Spleen (tissue), 11 donors: ENCODE measurements around the gene SLC46A3. TPM values are rescaled to one million over a fixed set of nuclear protein-coding genes. Genes with fewer than 3 reads are reported as not detected.
"Not testable (repeated sequence)": the region's sequence is repeated elsewhere in the genome, so short reads cannot be mapped to it uniquely, and the experiment has no call there.

Experiments used
- DNase-seq: peaks from one replicate; pipeline ENCODE4 v3.0.0-alpha.2; 2020
- H3K27ac ChIP-seq, 8 donors: fragments of 200-600 bp; sonication (generic) in 7 of 8; 1 replicate in 4 of 8; 2 replicates in 4 of 8; pipeline versions ENCODE4 v1.5.0 to v1.8.0; 2016 to 2021; ENCODE audit warnings: inconsistent platforms in 4 of 8, mild to moderate bottlenecking in 4 of 8, moderate library complexity in 1 of 8
- H3K27me3 ChIP-seq, 7 donors: fragments of 200-600 bp; sonication (generic) in 6 of 7; replicated peaks in 1 of 7; 1 replicate in 4 of 7; 2 replicates in 3 of 7; pipeline versions ENCODE4 v1.5.0 to v1.8.0; 2016 to 2021; ENCODE audit warnings: inconsistent platforms in 3 of 7, mild to moderate bottlenecking in 1 of 7
- H3K36me3 ChIP-seq, 6 donors: fragments of 200-600 bp; sonication (generic) in 5 of 6; 1 replicate in 4 of 6; 2 replicates in 2 of 6; pipeline versions ENCODE4 v1.5.0 to v1.8.0; 2016 to 2021; ENCODE audit warnings: inconsistent platforms in 2 of 6
- H3K4me1 ChIP-seq, 6 donors: fragments of 200-600 bp; sonication (generic) in 5 of 6; 1 replicate in 3 of 6; 2 replicates in 3 of 6; pipeline versions ENCODE4 v1.5.0 to v1.8.0; 2016 to 2021; ENCODE audit warnings: inconsistent platforms in 3 of 6
- H3K4me3 ChIP-seq, 8 donors: fragments of 200-600 bp; sonication (generic) in 7 of 8; 1 replicate in 4 of 8; 2 replicates in 4 of 8; pipeline versions ENCODE4 v1.5.0 to v1.8.0; 2016 to 2021; ENCODE audit warnings: inconsistent platforms in 4 of 8, mild to moderate bottlenecking in 4 of 8, moderate library complexity in 2 of 8
- H3K9me3 ChIP-seq, 8 donors: fragments of 200-600 bp; sonication (generic) in 7 of 8; 1 replicate in 4 of 8; 2 replicates in 4 of 8; pipeline versions ENCODE4 v1.5.0 to v1.8.0; 2016 to 2021; ENCODE audit warnings: inconsistent platforms in 4 of 8
- CTCF ChIP-seq, 11 experiments: fragments of 200-600 bp in 7 of 11; fragments of 450-650 bp in 4 of 11; sonication (generic) in 4 of 11; IDR thresholded peaks in 8 of 11; conservative IDR thresholded peaks in 3 of 11; 1 replicate in 7 of 11; 2 replicates in 4 of 11; pipeline versions ENCODE4 v1.4.0 to v1.8.0; 2016 to 2021; ENCODE audit warnings: antibody characterized with exemption in 11 of 11, inconsistent platforms in 4 of 11, mild to moderate bottlenecking in 1 of 11
- POLR2A ChIP-seq, 3 donors: fragments of 450-650 bp; IDR thresholded peaks; one replicate each; pipeline ENCODE4 v1.5.1; 2017; ENCODE audit warnings: antibody characterized with exemption in 3 of 3, mild to moderate bottlenecking in 1 of 3
- POLR2AphosphoS5 ChIP-seq, 3 donors: sonication (generic); formaldehyde crosslinking; IDR thresholded peaks; one replicate each; pipeline ENCODE4 v1.5.1; 2017; ENCODE audit warnings: antibody characterized with exemption in 3 of 3
- WGBS, 5 donors: extraction: QIAGEN DNeasy Blood & Tissue Kit in 3 of 5; methylation state at CpG; one replicate each; pipeline versions ENCODE4 v1.1.5 to v1.1.7; 2013 to 2018; 5-methylcytosine and 5-hydroxymethylcytosine counted together
- intact Hi-C: fragments of 100-400 bp; cut with DNase I; formaldehyde crosslinking; loops from one replicate; pipeline ENCODE4 v1.15.0; 2023; ENCODE audit warnings: low total_unique reads
- polyA plus RNA-seq, 3 donors: library from polyadenylated mRNA; stranded (reverse); fragments of 200-250 nt; gene quantifications; one replicate each; pipeline ENCODE4 v1.2.1, GENCODE V29; 2013
- total RNA-seq, 7 donors: library from RNA; depleted of rRNA in 3 of 7; stranded (reverse); fragments of >200 nt in 3 of 7; fragmentation: NEBNext Ultra II Directional in 4 of 7; extraction: Animal tissue kit (Norgen Biotek cat#: 25700) in 4 of 7; gene quantifications; one replicate each; pipeline versions ENCODE4 v1.1.0 to v1.2.1, GENCODE V29; 2016 to 2021
- donor health status: healthy with polysubstance abuse.
- donor health status: DM: no; HTN: no; CAD: no; lungs with moderate emphysema.
- donor health status: DM: no; HTN: no; CAD: no.
- donor health status: Bipolar disorder and iron deficiency.
- donor health status: healthy.
- donor health status: DM: no; HTN: no; CAD: no.
- donor health status: DM: yes; HTN: yes; CAD: no.

The SLC46A3 gene
- total and polyA plus RNA-seq, 10 donors = 10.0 to 41.0 (median 22.7) TPM

- 57 to 89% (median 76%) methylated on average over 3 to 7 of the region's 7 CpGs for WGBS, 5 donors
These were observed 34.5 kb downstream of the SLC46A3 start for GRCh38 chr13:28684257-28684656.

DNA sequence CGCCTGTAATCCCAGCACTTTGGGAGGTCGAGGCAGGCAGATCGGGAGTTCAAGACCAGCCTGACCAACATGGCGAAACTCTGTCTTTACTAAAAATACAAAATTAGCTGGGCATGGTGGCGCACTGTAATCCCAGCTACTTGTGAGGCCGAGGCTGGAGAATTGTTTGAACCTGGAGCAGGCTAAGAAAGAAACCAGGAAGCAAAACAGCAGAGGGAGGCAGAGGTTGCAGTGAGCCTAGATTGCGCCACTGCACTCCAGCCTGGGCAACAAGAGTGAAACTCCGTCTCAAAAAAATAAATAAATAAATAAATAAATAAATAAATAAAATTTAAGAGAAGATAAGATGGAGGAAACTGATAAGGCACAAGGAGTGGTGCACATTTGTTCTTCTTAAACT, 35.6 kb downstream of the SLC46A3 start:
- H3K36me3 ChIP-seq = peaks cover 0 to 31% (median 21%) of the 10 kb centered on the region in 6 donors
- intact Hi-C loops, DNase-seq, H3K27ac ChIP-seq, H3K4me1 ChIP-seq, H3K27me3 ChIP-seq, H3K4me3 ChIP-seq: not testable (repeated sequence)
- 83 to 89% (median 88%) methylated on average over 8 of the region's 8 CpGs for WGBS, 5 donors
- peaks cover 0 to 17% (median 8%) of the 10 kb centered on the region in 8 donors for H3K9me3 ChIP-seq

More at GRCh38 chr13:28684257-28684656, 34.5 kb downstream of the SLC46A3 start:
- intact Hi-C loops = no loop called here
- H3K27ac ChIP-seq = no peak overlapping the region
- no peak for TF ChIP-seq POLR2A (IDR thresholded peaks at IDR 0.05)
- TF ChIP-seq POLR2AphosphoS5 (IDR thresholded peaks at IDR 0.05) = peak in 1 of 3 donors; percentile 60
- no peaks in the 10 kb centered on the region for H3K27me3 ChIP-seq
- no peaks in the 10 kb centered on the region for H3K4me1 ChIP-seq
- DNase-seq = no peak
- H3K36me3 ChIP-seq = peaks cover 0 to 20% (median 12%) of the 10 kb centered on the region in 6 donors
- peaks cover 0 to 28% (median 17%) of the 10 kb centered on the region in 8 donors for H3K9me3 ChIP-seq
- no peak overlapping the region for H3K4me3 ChIP-seq

DNA sequence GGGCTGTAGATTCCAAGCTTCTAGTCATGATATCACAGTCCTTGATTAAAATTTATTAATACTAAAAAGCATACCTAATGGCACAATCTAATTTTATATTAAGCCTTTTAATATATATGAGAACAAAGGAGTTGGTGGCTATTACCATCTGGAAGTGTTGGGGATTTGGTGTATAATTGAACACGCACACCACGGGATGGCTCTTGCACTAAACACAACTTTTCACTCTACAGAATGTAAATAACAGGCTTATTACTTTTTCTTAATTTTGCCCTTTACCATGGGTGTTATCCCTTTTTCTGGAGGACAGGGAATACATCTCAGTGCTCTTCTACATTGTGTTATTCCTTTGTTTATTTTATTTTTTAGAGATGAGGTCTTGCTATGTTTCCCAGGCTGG, 38.2 kb downstream of the SLC46A3 start:
- intact Hi-C loops = no loop called here

DNA sequence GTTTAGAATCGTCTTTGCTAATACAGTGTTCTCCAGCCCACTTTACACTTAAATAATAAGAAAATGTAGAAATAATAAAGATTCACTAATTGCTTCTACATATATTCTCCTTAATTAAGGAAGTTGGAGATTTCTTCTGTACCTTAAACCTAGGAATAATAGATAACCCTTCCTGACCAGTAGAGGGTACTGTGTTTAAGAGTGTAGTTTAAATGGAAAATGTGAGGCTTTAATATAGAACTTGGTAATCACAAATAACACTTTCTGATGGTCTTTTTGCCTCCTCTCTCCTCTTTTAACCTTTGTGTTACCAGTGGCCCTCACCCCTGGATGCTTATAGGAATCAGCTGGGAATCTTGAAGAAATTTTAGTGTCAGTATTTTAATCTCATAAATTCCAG, 39.1 kb downstream of the SLC46A3 start:
- Histone ChIP-seq H3K27ac (no peak overlapping the region), H3K4me1 (no peaks in the 10 kb centered on the region), H3K27me3 (no peaks in the 10 kb centered on the region), H3K36me3 (peaks cover 0 to 66% (median 55%) of the 10 kb centered on the region in 6 donors), H3K4me3 (no peak overlapping the region), H3K9me3 (no peaks in the 10 kb centered on the region)
- intact Hi-C loops = no loop called here
- WGBS, 5 donors = 92 to 96% (median 95%) methylated on average over 1 of the region's 1 CpG
- TF ChIP-seq POLR2A (IDR thresholded peaks at IDR 0.05) (no peak), CTCF (IDR thresholded peaks at IDR 0.05 in 8 of 11, conservative IDR thresholded peaks at IDR 0.05 in 3 of 11) (peak in 5 of 11 experiments; percentile 17 to 36 (median 24))
- no peak for DNase-seq

More for the DNA sequence above, 38.2 kb downstream of the SLC46A3 start:
- Histone ChIP-seq H3K27me3 (no peaks in the 10 kb centered on the region), H3K36me3 (peaks cover 0 to 57% (median 46%) of the 10 kb centered on the region in 6 donors), H3K4me1 (no peaks in the 10 kb centered on the region), H3K9me3 (no peaks in the 10 kb centered on the region), H3K27ac (no peak overlapping the region), H3K4me3 (no peak overlapping the region)
- TF ChIP-seq POLR2A (IDR thresholded peaks at IDR 0.05) = no peak
- TF ChIP-seq POLR2AphosphoS5 (IDR thresholded peaks at IDR 0.05) = no peak
- TF ChIP-seq CTCF (IDR thresholded peaks at IDR 0.05 in 8 of 11, conservative IDR thresholded peaks at IDR 0.05 in 3 of 11) = no peak
- DNase-seq = no peak
- 89 to 98% (median 97%) methylated on average over 2 of the region's 2 CpGs for WGBS, 5 donors

DNA sequence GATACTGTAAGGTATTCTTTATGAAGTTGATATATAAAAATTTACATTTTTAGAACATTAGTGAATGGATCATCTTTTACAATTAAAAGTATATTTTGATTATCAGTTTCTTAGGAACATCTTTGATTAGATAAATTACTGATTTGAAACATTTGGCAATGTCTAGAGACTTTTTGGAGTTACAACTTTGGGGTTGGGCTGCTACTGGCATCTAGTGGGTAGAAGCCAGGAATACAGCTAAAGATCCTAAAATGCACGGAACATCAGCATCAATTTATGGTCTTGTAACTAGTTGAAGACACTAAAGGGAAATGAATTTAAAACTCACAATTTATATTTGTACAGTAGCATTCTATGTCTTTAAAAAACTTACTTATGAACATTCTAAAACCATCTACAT, 40.0 kb downstream of the SLC46A3 start:
- H3K9me3 ChIP-seq = no peaks in the 10 kb centered on the region
- 70 to 83% (median 78%) methylated on average over 1 of the region's 1 CpG for WGBS, 5 donors
- intact Hi-C loops = no loop called here
- H3K4me1 ChIP-seq = peaks cover 0 to 1% (median 0%) of the 10 kb centered on the region in 6 donors
- peaks cover 0 to 74% (median 62%) of the 10 kb centered on the region in 6 donors for H3K36me3 ChIP-seq
- no peak overlapping the region for H3K4me3 ChIP-seq
- TF ChIP-seq POLR2AphosphoS5 (IDR thresholded peaks at IDR 0.05) (no peak), POLR2A (IDR thresholded peaks at IDR 0.05) (no peak)
- no peak for DNase-seq
- H3K27ac ChIP-seq = no peak overlapping the region
- no peaks in the 10 kb centered on the region for H3K27me3 ChIP-seq
